HCT116 (cell line): ENCODE measurements around the gene SWAP70. TPM values are rescaled to one million over a fixed set of nuclear protein-coding genes. Genes with fewer than 3 reads are reported as not detected.

Experiments
- ATAC-seq: fragments of 200-7000 bp; cut with Tn5 transposase; 2 replicates; pipeline ENCODE4 v1.9.1; 2020; ENCODE audit warnings: mild to moderate bottlenecking, moderate library complexity
- BruUV-seq: library from RNA; stranded (reverse); fragments of 400-500 nt; replicated peaks from 2 replicates; lab custom pipeline; 2021; lab: Mats Ljungman, UMichigan
- CTCF ChIA-PET: fragments of 300-600 bp; sonication (Branson Sonifier 250); formaldehyde crosslinking; loops from one replicate; lab custom pipeline; 2021; ENCODE audit warnings: antibody characterized with exemption; lab: Charles Lee
- POLR2A ChIA-PET: fragments of 300-600, 350-600 bp; sonication (Branson Sonifier 250); formaldehyde crosslinking; loops from one replicate; lab custom pipeline; 2021; ENCODE audit warnings: antibody characterized with exemption; lab: Charles Lee
- RAD21 ChIA-PET, 2 experiments: fragments of 300-600 bp; sonication (Branson Sonifier 250); formaldehyde crosslinking; loops; one replicate each; lab custom pipeline; 2023; ENCODE audit warnings: low total read pairs in 2 of 2; ENCODE audit not compliant: uncharacterized antibody in 2 of 2, unreplicated experiment in 2 of 2, low non-redundant PET in 1 of 2; lab: Charles Lee
- DNase-seq: peaks from one replicate; pipeline ENCODE4 v3.0.0-alpha.2; 2010; ENCODE audit warnings: low read depth, low spot score
- H2AFZ ChIP-seq: fragments of 200-600 bp; shearing (Covaris generic), sonication (generic); 2 replicates; pipeline ENCODE4 v1.6.1; 2017; ENCODE audit warnings: low read depth, mixed run types, mixed read lengths, antibody characterized with exemption, low read length; ENCODE audit not compliant: poor library complexity, severe bottlenecking
- H3K27ac ChIP-seq: 2 replicates; pipeline ENCODE4 v1.5.1; 2012; ENCODE audit warnings: low read depth, low read length
- H3K27me3 ChIP-seq: fragments of 200-600 bp; sonication (generic); 2 replicates; pipeline ENCODE4 v1.6.1; 2016; ENCODE audit warnings: mixed run types, low read length, mixed read lengths; ENCODE audit not compliant: insufficient read depth
- H3K36me3 ChIP-seq, 2 experiments: fragments of 200-500 bp in 1 of 2; fragments of 200-600 bp in 1 of 2; sonication (Bioruptor generic) in 1 of 2; sonication (generic) in 1 of 2; 2 replicates each; pipeline versions ENCODE4 v1.5.1 to v1.6.1; 2014 to 2016; ENCODE audit warnings: low read length in 2 of 2, inconsistent platforms in 1 of 2, mixed read lengths in 1 of 2, mixed run types in 1 of 2; ENCODE audit not compliant: insufficient read depth in 2 of 2, control insufficient read depth in 1 of 2
- H3K4me1 ChIP-seq, 2 experiments: fragments of 200-600 bp in 1 of 2; sonication (generic) in 1 of 2; 2 replicates each; pipeline versions ENCODE4 v1.5.1 to v1.6.1; 2012 to 2017; ENCODE audit warnings: low read length in 2 of 2, inconsistent platforms in 1 of 2, mild to moderate bottlenecking in 1 of 2, mixed read lengths in 1 of 2, mixed run types in 1 of 2, moderate library complexity in 1 of 2; ENCODE audit not compliant: insufficient read depth in 2 of 2, control insufficient read depth in 1 of 2
- H3K4me2 ChIP-seq: fragments of 200-600 bp; sonication (generic); 2 replicates; pipeline ENCODE4 v1.6.1; 2017; ENCODE audit warnings: mixed run types, low read length, mixed read lengths
- H3K4me3 ChIP-seq, 2 experiments: fragments of 200-600 bp in 1 of 2; sonication (generic) in 1 of 2; replicated peaks in 1 of 2; 2 replicates each; pipeline ENCODE4 v1.5.1; 2011 to 2016; ENCODE audit warnings: low read length in 2 of 2, control low read depth in 1 of 2, low read depth in 1 of 2, mild to moderate bottlenecking in 1 of 2, mixed read lengths in 1 of 2, mixed run types in 1 of 2
- H3K79me2 ChIP-seq: fragments of 200-600 bp; sonication (generic); 2 replicates; pipeline ENCODE4 v1.6.1; 2017; ENCODE audit warnings: mild to moderate bottlenecking, mixed run types, low read length, moderate library complexity, mixed read lengths; ENCODE audit not compliant: insufficient read depth
- H3K9ac ChIP-seq: fragments of 200-600 bp; sonication (generic); 2 replicates; pipeline ENCODE4 v1.6.1; 2016; ENCODE audit warnings: low read length, mixed read lengths
- H3K9me2 ChIP-seq: fragments of 200-600 bp; sonication (generic), shearing (Covaris generic); 2 replicates; pipeline ENCODE4 v1.6.1; 2017; ENCODE audit warnings: mixed run types, mild to moderate bottlenecking, moderate library complexity; ENCODE audit not compliant: insufficient read depth
- H3K9me3 ChIP-seq, 2 experiments: fragments of 200-500 bp in 1 of 2; fragments of 200-600 bp in 1 of 2; sonication (Bioruptor generic) in 1 of 2; sonication (generic) in 1 of 2; 2 replicates each; pipeline ENCODE4 v1.6.1; 2014 to 2017; ENCODE audit warnings: low read length in 2 of 2, mixed read lengths in 2 of 2, inconsistent platforms in 1 of 2, low read depth in 1 of 2, mild to moderate bottlenecking in 1 of 2, mixed run types in 1 of 2, moderate library complexity in 1 of 2; ENCODE audit not compliant: control insufficient read depth in 1 of 2, insufficient read depth in 1 of 2
- H4K20me1 ChIP-seq: fragments of 200-600 bp; sonication (generic), shearing (Covaris generic); 2 replicates; pipeline ENCODE4 v1.6.1; 2017; ENCODE audit warnings: mixed run types, mild to moderate bottlenecking, moderate library complexity; ENCODE audit not compliant: insufficient read depth
- ATF3 ChIP-seq: IDR thresholded peaks from 2 replicates; pipeline ENCODE4 v1.6.1; 2012
- EGR1 ChIP-seq: IDR thresholded peaks from 2 replicates; pipeline ENCODE4 v1.6.1; 2012; ENCODE audit warnings: low read depth
- ELF1 ChIP-seq: IDR thresholded peaks from 2 replicates; pipeline ENCODE4 v1.6.1; 2012; ENCODE audit warnings: low read depth, borderline replicate concordance
- EZH2 ChIP-seq: fragments of 200-600 bp; sonication (generic); IDR thresholded peaks from 2 replicates; pipeline ENCODE4 v1.6.1; 2017; ENCODE audit warnings: antibody characterized with exemption, mixed run types
- POLR2A ChIP-seq: IDR thresholded peaks from 2 replicates; pipeline ENCODE4 v1.7.0; 2011; ENCODE audit warnings: borderline replicate concordance; ENCODE audit not compliant: insufficient read depth, insufficient read length; ENCODE audit errors: extremely low read depth
- SIN3A ChIP-seq: IDR thresholded peaks from 2 replicates; pipeline ENCODE4 v1.6.1; 2012; ENCODE audit warnings: low read depth
- SP1 ChIP-seq: IDR thresholded peaks from 2 replicates; pipeline ENCODE4 v1.6.1; 2012; ENCODE audit warnings: low read depth
- SRF ChIP-seq: IDR thresholded peaks from 2 replicates; pipeline ENCODE4 v1.6.1; 2012; ENCODE audit warnings: low read depth
- TCF7L2 ChIP-seq: IDR thresholded peaks from 2 replicates; pipeline ENCODE4 v1.7.0; 2011; ENCODE audit warnings: borderline replicate concordance, inconsistent platforms; ENCODE audit not compliant: insufficient read depth, insufficient read length; ENCODE audit errors: extremely low read depth
- intact Hi-C: fragments of 100-400 bp; cut with micrococcal nuclease; formaldehyde crosslinking; loops from 2 replicates; pipeline ENCODE4 v1.10.0; 2022
- total RNA-seq: library from RNA; stranded (reverse); gene quantifications from one replicate; pipeline ENCODE4 v1.2.1, GENCODE V29; 2021; ENCODE audit not compliant: unreplicated experiment

The SWAP70 gene
- total RNA-seq, 1 experiment from 2014 or later = 20.6 TPM

- Histone ChIP-seq H3K36me3 (0 out of 4 replicates have a peak, but pooled peaks cover 0 to 8% of the 10 kb centered on the region in 2 experiments), H3K9me3 (no peaks in the 10 kb centered on the region), H3K9ac (no peak overlapping the region), H3K9me2 (no peaks in the 10 kb centered on the region), H2AFZ (no peak overlapping the region), H3K4me3 (no peak overlapping the region), H3K79me2 (peaks cover 3% of the 10 kb centered on the region; the same call in 1 of the 2 replicates), H3K27me3 (no peaks in the 10 kb centered on the region), H3K27ac (no peak overlapping the region), H3K4me1 (peaks cover 0 to 6% of the 10 kb centered on the region in 2 experiments; a peak in 1 of 4 replicates), H4K20me1 (no peaks in the 10 kb centered on the region), H3K4me2 (no peak overlapping the region)
- DNase-seq = no peak
- ChIA-PET CTCF (no interaction called here), RAD21 (no interaction called here), POLR2A (no interaction called here)
- TF ChIP-seq POLR2A = no peak
- TF ChIP-seq ATF3 = no peak
- intact Hi-C loops = no loop called here
- no peak for ATAC-seq
- no TSS peak for BruUV-seq
These were observed 112.3 kb downstream of the SWAP70 start for GRCh38 chr11:9776203-9776602.

- Histone ChIP-seq H3K9me3 (no peaks in the 10 kb centered on the region), H3K4me2 (no peak overlapping the region), H3K9me2 (no peaks in the 10 kb centered on the region), H3K4me1 (peaks cover 0 to 6% of the 10 kb centered on the region in 2 experiments; a peak in 1 of 4 replicates), H3K27me3 (no peaks in the 10 kb centered on the region), H3K79me2 (peaks cover 3% of the 10 kb centered on the region; the same call in 1 of the 2 replicates), H3K9ac (no peak overlapping the region), H3K27ac (no peak overlapping the region), H4K20me1 (no peaks in the 10 kb centered on the region), H3K36me3 (0 out of 4 replicates have a peak, but pooled peaks cover 0 to 8% of the 10 kb centered on the region in 2 experiments), H2AFZ (no peak overlapping the region), H3K4me3 (no peak overlapping the region)
- BruUV-seq = no TSS peak
- no peak for ATAC-seq
- intact Hi-C loops = no loop called here
- TF ChIP-seq SIN3A (no peak), EGR1 (no peak), SRF (no peak), SP1 (no peak), TCF7L2 (no peak), ELF1 (no peak), EZH2 (no peak)
- ChIA-PET CTCF (no interaction called here), RAD21 (no interaction called here), POLR2A (no interaction called here)
- DNase-seq = no peak
These were observed 113.2 kb downstream of the SWAP70 start for GRCh38 chr11:9777066-9777465.
